Measurements from ENCODE around the gene YPEL1. TPM values are rescaled to one million over a fixed set of nuclear protein-coding genes. Genes with fewer than 3 reads are reported as not detected.

Gene YPEL1
- total and polyA plus RNA-seq, 2 donors (not counting 1 experiment from before 2014, with no cell fraction given), result 14.9 to 17.0 TPM

DNA sequence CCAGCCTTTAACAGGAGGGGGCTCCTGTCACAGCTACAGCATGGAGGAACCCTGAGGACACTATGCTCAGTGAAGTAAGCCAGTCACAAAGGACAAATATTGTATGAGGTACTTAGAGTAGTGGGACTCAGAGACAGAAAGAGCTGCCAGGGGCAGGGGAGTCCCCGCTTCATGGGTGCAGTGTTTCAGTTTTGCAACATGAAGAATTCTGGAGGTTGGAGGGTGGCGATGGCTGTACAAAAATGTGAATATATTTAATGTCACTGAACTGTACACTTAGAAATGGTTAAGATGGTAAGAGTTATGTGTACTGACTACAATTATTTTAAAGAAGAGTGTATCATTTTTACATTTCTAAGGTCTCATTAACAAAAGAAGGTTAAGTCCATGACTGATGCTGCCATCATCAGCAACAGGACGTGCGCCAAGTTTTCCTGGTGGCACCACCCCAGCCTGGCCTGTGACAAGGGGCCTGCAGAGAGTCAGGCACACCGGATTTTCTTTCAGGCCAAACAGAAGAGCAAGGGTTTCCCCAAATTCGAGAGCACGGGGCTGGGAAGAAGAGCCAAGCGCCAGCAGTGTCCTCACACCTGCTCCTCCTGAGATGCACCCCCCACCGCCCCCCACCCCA is 22.1 kb downstream of the YPEL1 start:
- peaks cover 8% of the 10 kb centered on the region for H4K20me1 ChIP-seq (ENCODE audit: control insufficient read depth, insufficient read depth, low read length, poor library complexity, severe bottlenecking)
- ATAC-seq (ENCODE audit: low read depth), result peak; percentile 44
- intact Hi-C loops (cut with micrococcal nuclease), result loop anchor here (1.0 to 2.0 kb wide), 4 partner anchors 13 to 239 kb away; partner anchors contain the start of genes PPM1F and YPEL1

More for the DNA sequence above, 22.1 kb downstream of the YPEL1 start:
- no peak for DNase-seq
- Histone ChIP-seq H3K4me3 (ENCODE audit: control extremely low read depth in 1 of 5, extremely low read depth in 1 of 5, insufficient read depth in 1 of 5, low read depth in 2 of 5, low read length in 4 of 5) (no peak overlapping the region), H3K4me2 (replicated peaks; ENCODE audit: low read depth, low read length, poor library complexity, severe bottlenecking) (peak overlapping the region; percentile 47), H2AFZ (ENCODE audit: insufficient read depth, low read depth, low read length, poor library complexity, severe bottlenecking) (peak overlapping the region; percentile 42), H3K36me3 (replicated peaks in 1 of 2; ENCODE audit: control extremely low read depth in 1 of 2, control insufficient read depth in 1 of 2, extremely low read depth in 1 of 2, insufficient read depth in 2 of 2, low read length in 1 of 2) (peaks cover 3 to 18% of the 10 kb centered on the region in 2 experiments), H3K9me3 (ENCODE audit: control extremely low read depth in 1 of 3, control insufficient read depth in 2 of 3, insufficient read depth in 1 of 3, low read length in 2 of 3) (no peaks in the 10 kb centered on the region), H3K4me1 (ENCODE audit: control insufficient read depth in 2 of 2, insufficient read depth in 2 of 2, low read length in 2 of 2) (peaks cover under 1 to 7% of the 10 kb centered on the region in 2 donors), H3K9ac (ENCODE audit: low read length) (no peak overlapping the region), H3K27ac (ENCODE audit: low read length in 2 of 2) (no peak overlapping the region), H3K79me2 (ENCODE audit: control insufficient read depth, insufficient read depth, low read length) (peaks cover 34% of the 10 kb centered on the region), H3K27me3 (replicated peaks in 1 of 4; ENCODE audit: control extremely low read depth in 1 of 4, control insufficient read depth in 3 of 4, insufficient read depth in 4 of 4, low read length in 3 of 4) (no peaks in the 10 kb centered on the region)
- peak overlapping the region; percentile 49 for H3K4me3 Mint-ChIP-seq
- H3K27ac Mint-ChIP-seq, result peak overlapping the region; percentile 50
- H3K9me3 Mint-ChIP-seq (ENCODE audit: insufficient read depth), result no peaks in the 10 kb centered on the region
- WGBS (ENCODE audit: insufficient coverage), result 71% methylated on average over 6 of the region's 9 CpGs
- H3K27me3 Mint-ChIP-seq, result no peaks in the 10 kb centered on the region
- TF ChIP-seq, protein P1, sequence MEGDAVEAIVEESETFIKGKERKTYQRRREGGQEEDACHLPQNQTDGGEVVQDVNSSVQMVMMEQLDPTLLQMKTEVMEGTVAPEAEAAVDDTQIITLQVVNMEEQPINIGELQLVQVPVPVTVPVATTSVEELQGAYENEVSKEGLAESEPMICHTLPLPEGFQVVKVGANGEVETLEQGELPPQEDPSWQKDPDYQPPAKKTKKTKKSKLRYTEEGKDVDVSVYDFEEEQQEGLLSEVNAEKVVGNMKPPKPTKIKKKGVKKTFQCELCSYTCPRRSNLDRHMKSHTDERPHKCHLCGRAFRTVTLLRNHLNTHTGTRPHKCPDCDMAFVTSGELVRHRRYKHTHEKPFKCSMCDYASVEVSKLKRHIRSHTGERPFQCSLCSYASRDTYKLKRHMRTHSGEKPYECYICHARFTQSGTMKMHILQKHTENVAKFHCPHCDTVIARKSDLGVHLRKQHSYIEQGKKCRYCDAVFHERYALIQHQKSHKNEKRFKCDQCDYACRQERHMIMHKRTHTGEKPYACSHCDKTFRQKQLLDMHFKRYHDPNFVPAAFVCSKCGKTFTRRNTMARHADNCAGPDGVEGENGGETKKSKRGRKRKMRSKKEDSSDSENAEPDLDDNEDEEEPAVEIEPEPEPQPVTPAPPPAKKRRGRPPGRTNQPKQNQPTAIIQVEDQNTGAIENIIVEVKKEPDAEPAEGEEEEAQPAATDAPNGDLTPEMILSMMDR (IDR thresholded peaks at IDR 0.05), result peak; percentile 53
- TF ChIP-seq EZH2 (IDR thresholded peaks at IDR 0.05; ENCODE audit: borderline replicate concordance, insufficient read depth, low read depth, low read length, poor library complexity, severe bottlenecking), result no peak
- ChIA-PET POLR2A (interaction anchor here (0.6 kb wide), 1 partner anchor 711 kb away, joined by 3 read pairs; no protein-coding TSS in a partner anchor), CTCF (interaction anchor here (0.6 to 4.2 kb wide), 5 partner anchors 12 to 239 kb away, joined by 3 to 52 read pairs (median 4); partner anchors contain the start of gene PPM1F)
- peaks cover 11% of the 10 kb centered on the region for H3K4me1 Mint-ChIP-seq

All from B cell (primary cell).